Measurements from ENCODE around the gene MIF. TPM values are rescaled to one million over a fixed set of nuclear protein-coding genes. Genes with fewer than 3 reads are reported as not detected.
"Not testable (repeated sequence)": the region's sequence is repeated elsewhere in the genome, so short reads cannot be mapped to it uniquely, and the experiment has no call there.

The MIF gene
- total RNA-seq, 1 donor from 2014 or later: 242 TPM

GRCh38 chr22:23896166-23896522 is 2.0 kb downstream of the MIF start:
- Histone ChIP-seq H3K9me3 (replicated peaks) (no peaks in the 10 kb centered on the region), H3K4me1 (peaks cover 40% of the 10 kb centered on the region), H3K27me3 (ENCODE audit: low read depth) (no peaks in the 10 kb centered on the region), H3K27ac (replicated peaks) (no peak overlapping the region), H3K36me3 (peaks cover 20% of the 10 kb centered on the region), H3K4me3 (no peak overlapping the region)
- DNase-seq: no peak
- TF ChIP-seq CTCF (IDR thresholded peaks at IDR 0.05; ENCODE audit: borderline replicate concordance): no peak
- intact Hi-C loops (cut with micrococcal nuclease): no loop called here

GRCh38 chr22:23896523-23897186 is 2.5 kb downstream of the MIF start:
- no peaks in the 10 kb centered on the region for H3K9me3 ChIP-seq (replicated peaks)
- intact Hi-C loops (cut with micrococcal nuclease): no loop called here

GRCh38 chr22:23897320-23897719 is 3.1 kb downstream of the MIF start:
- Histone ChIP-seq H3K27ac (replicated peaks) (no peak overlapping the region), H3K9me3 (replicated peaks) (no peaks in the 10 kb centered on the region), H3K4me3 (no peak overlapping the region), H3K4me1 (peaks cover 40% of the 10 kb centered on the region), H3K36me3 (peaks cover 20% of the 10 kb centered on the region), H3K27me3 (ENCODE audit: low read depth) (no peaks in the 10 kb centered on the region)
- no peak for TF ChIP-seq CTCF (IDR thresholded peaks at IDR 0.05; ENCODE audit: borderline replicate concordance)
- intact Hi-C loops (cut with micrococcal nuclease): no loop called here
- DNase-seq: no peak

More at GRCh38 chr22:23896523-23897186, 2.5 kb downstream of the MIF start:
- no peak for TF ChIP-seq CTCF (IDR thresholded peaks at IDR 0.05; ENCODE audit: borderline replicate concordance)
- DNase-seq: no peak
- peaks cover 20% of the 10 kb centered on the region for H3K36me3 ChIP-seq
- no peaks in the 10 kb centered on the region for H3K27me3 ChIP-seq (ENCODE audit: low read depth)
- H3K4me1 ChIP-seq: peaks cover 40% of the 10 kb centered on the region
- no peak overlapping the region for H3K27ac ChIP-seq (replicated peaks)
- no peak overlapping the region for H3K4me3 ChIP-seq

- DNase-seq: no peak
- intact Hi-C loops (cut with micrococcal nuclease): no loop called here
- Histone ChIP-seq H3K4me1 (peaks cover 40% of the 10 kb centered on the region), H3K27me3 (ENCODE audit: low read depth) (no peaks in the 10 kb centered on the region), H3K27ac (replicated peaks) (no peak overlapping the region), H3K4me3 (no peak overlapping the region), H3K36me3 (peaks cover 20% of the 10 kb centered on the region), H3K9me3 (replicated peaks) (no peaks in the 10 kb centered on the region)
- TF ChIP-seq CTCF (IDR thresholded peaks at IDR 0.05; ENCODE audit: borderline replicate concordance): no peak
Observed at GRCh38 chr22:23898006-23898974, 4.1 kb downstream of the MIF start.

GRCh38 chr22:23899042-23899745 is 5.0 kb downstream of the MIF start:
- Histone ChIP-seq H3K4me3 (no peak overlapping the region), H3K27me3 (ENCODE audit: low read depth) (no peaks in the 10 kb centered on the region), H3K36me3 (peaks cover 20% of the 10 kb centered on the region), H3K27ac (replicated peaks) (no peak overlapping the region), H3K4me1 (peaks cover 32% of the 10 kb centered on the region), H3K9me3 (replicated peaks) (no peaks in the 10 kb centered on the region)
- DNase-seq: no peak
- intact Hi-C loops (cut with micrococcal nuclease): no loop called here
- TF ChIP-seq CTCF (IDR thresholded peaks at IDR 0.05; ENCODE audit: borderline replicate concordance): no peak

GRCh38 chr22:23900227-23900626 is 6.0 kb downstream of the MIF start:
- Histone ChIP-seq H3K36me3 (peaks cover 20% of the 10 kb centered on the region), H3K4me1 (peaks cover 29% of the 10 kb centered on the region)
- intact Hi-C loops (cut with micrococcal nuclease); H3K27me3 ChIP-seq (ENCODE audit: low read depth); DNase-seq; H3K4me3 ChIP-seq; H3K9me3 ChIP-seq (replicated peaks); H3K27ac ChIP-seq (replicated peaks): not testable (repeated sequence)

All from left ventricle myocardium inferior (tissue), 1 donor.